ENCODE data around the gene SLC7A6. TPM values are rescaled to one million over a fixed set of nuclear protein-coding genes. Genes with fewer than 3 reads are reported as not detected.
A peak's percentile ranks its signal among the peaks of the same experiment; 100 is the strongest.

SLC7A6 gene
- polyA plus RNA-seq, 1 donor from 2014 or later = 13.8 TPM

DNA sequence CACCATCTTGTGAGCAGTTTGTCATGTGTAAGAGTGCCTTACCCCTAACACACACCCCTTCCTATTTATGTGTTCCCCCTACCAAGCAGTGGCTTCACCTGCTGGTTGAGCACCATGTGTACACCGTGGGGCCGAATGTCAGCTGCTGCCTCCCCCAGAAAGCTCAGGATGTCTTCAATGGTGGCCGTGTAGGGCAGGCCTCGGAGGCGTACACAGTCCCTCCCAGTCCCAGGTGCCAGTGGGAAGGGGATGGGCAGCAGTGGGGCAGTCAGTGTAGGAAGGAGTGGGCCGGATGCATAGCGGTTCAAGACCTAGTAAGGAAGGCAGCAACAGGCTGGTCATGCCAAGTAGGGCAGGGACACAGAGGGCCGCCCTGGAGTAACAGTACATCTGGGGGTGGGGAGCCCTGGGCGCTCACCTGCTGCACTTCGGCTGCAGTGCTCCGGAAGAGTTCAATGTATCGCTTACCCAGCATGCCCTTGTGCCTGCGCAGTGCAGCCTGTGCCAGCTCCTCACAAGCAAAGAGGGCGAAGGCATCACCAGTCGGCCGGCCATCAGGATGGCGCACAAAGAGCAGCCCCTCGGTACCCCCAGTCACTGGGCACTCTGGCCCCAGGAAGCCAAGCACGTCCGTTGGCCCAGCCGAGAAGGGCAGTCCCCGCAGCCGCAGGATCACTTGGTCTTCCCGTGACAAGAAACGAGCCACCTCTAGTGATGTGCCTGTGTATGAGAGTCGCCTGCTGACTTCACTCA, 32.8 kb upstream of the SLC7A6 start:
- Mint-ChIP-seq H3K4me1 (peaks cover 15 to 36% (median 28%) of the 10 kb centered on the region in 3 donors), H3K36me3 (no peaks in the 10 kb centered on the region), H3K27me3 (peaks cover 1% of the 10 kb centered on the region), H3K27ac (peak overlapping the region; percentile 14 to 75 (median 25)), H3K9me3 (no peaks in the 10 kb centered on the region), H3K4me3 (no peak overlapping the region)

DNA sequence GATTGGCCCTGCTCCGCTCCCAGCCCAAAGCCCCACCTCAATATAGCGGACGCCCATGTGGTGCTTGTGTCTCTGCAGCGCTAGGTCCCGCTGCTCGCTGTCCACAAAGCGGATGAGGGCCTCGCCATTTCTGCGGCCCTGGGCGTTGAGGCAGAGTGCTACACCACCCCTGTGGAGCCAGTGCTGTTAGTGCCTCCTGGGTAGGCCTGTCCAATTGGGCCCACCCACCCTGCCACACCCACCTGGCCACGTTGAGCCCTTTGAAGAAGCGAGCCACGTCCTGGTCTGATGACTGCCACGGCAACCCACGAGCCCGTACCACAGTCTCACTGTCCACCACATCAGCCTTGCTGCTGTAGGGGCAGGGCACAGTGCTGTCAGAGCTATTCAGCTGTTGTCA, 32.0 kb upstream of the SLC7A6 start:
- Mint-ChIP-seq H3K27ac (no peak overlapping the region), H3K4me3 (peak overlapping the region in 2 of 4 donors; percentile 39 to 40), H3K9me3 (no peaks in the 10 kb centered on the region), H3K27me3 (peaks cover 1% of the 10 kb centered on the region), H3K36me3 (no peaks in the 10 kb centered on the region), H3K4me1 (peaks cover 15 to 38% (median 26%) of the 10 kb centered on the region in 3 donors)

DNA sequence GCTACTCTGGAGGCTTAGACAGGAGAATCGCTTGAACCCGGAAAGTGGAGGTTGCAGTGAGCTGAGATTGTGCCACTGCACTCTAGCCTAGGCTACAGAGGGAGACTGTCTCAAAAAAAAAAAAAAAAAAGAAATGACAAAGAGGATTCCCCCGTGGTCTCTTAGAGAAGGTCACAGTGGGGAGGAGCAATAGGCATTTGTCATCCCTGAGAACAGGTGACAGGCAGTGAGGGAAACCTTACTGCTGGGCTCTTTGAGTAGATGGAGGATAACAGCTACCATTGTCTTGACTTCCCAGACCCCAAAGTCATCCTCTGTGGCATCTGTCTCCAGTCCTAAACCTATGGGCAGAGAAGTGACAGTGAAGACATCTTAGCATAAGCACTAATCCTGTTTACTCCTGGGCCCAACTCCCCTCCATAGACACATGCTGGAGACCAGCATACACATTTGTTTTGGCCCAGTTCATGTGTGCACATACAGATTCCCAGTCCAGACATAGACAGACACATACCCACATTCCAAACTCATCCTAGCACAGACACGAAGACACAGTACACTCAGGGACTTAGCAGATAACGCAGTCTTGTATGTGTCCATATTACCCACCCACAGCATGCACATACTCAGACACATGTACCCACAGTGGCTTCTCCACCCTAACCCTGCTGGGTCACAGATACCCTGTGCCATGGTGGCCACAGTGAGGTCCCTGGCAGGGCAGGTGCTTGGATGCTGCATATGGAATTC, 31.1 kb upstream of the SLC7A6 start:
- peaks cover 1% of the 10 kb centered on the region for H3K27me3 Mint-ChIP-seq
- H3K9me3 Mint-ChIP-seq = no peaks in the 10 kb centered on the region
- H3K36me3 Mint-ChIP-seq = peaks cover 2% of the 10 kb centered on the region
- H3K27ac Mint-ChIP-seq = peak overlapping the region in 2 of 3 donors; percentile 3 to 21
- peaks cover 17 to 35% (median 23%) of the 10 kb centered on the region in 3 donors for H3K4me1 Mint-ChIP-seq
- H3K4me3 Mint-ChIP-seq = peak overlapping the region in 1 of 4 donors; percentile 2

DNA sequence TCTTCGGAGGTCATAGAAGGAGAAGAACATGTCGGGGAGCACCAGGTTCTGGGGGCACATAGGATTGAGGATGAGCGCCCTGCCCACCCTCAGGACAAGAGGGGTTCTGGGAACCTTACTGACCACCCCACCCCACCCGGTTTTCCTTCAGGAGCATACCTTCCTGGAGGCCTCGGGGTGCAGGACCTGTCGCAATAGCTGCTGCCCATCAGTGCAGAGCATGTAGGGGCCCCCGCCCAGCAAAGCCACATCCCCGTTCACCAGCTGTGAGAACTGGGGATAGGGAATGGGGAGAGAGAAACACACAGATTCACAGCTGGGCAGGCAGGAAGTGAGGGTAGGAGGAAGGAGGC, 30.5 kb upstream of the SLC7A6 start:
- Mint-ChIP-seq H3K4me1 (peaks cover 19 to 34% (median 25%) of the 10 kb centered on the region in 3 donors), H3K27me3 (peaks cover 1% of the 10 kb centered on the region), H3K9me3 (no peaks in the 10 kb centered on the region), H3K27ac (peak overlapping the region in 2 of 3 donors; percentile 3 to 59), H3K4me3 (peak overlapping the region in 1 of 4 donors; percentile 2), H3K36me3 (peaks cover 2% of the 10 kb centered on the region)

GRCh38 chr16:68234188-68235107, 29.9 kb upstream of the SLC7A6 start:
- H3K4me3 Mint-ChIP-seq = peak overlapping the region; percentile 23 to 91 (median 74)
- H3K27ac Mint-ChIP-seq = peak overlapping the region in 2 of 3 donors; percentile 80 to 84
- peaks cover 1% of the 10 kb centered on the region for H3K27me3 Mint-ChIP-seq
- peaks cover 2% of the 10 kb centered on the region for H3K36me3 Mint-ChIP-seq
- peaks cover 20 to 29% (median 22%) of the 10 kb centered on the region in 3 donors for H3K4me1 Mint-ChIP-seq
- no peaks in the 10 kb centered on the region for H3K9me3 Mint-ChIP-seq

DNA sequence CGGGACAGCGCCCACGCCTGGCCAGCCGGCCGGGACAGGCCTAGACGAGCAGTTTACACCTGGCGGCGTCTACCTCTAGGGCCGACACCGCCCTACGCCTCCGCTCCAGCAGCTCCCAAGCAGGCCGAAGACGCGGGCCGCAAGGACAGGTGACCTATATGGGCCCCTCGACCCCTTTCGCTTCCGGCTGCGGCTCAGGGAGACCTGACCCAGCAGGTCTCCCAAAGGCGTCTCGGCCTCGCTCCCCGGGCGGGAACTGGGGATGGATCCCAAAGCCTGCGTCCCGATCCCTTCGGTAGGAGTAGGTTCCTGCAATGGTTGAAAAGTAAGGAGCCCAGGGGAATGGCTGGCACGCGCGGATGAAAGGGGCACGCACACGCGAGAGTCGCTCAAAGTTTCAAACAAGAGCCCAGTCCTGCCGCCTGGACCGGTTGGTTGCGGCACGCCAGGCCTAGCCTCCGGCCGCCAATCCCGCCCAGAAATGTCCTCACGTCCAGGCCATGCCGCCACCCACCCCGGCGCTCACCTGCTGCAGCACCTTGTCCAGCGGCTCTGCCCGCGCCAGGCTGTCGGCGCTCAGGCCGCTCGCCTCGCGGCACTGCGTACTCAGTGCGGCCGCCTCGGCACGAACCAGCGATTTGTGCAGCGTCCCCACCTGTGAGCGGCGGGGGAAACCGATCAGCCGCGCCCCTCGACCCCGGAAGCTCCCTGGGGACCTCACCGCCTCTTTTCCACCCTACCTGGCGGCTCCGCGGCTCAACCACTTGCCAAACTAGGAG, 29.0 kb upstream of the SLC7A6 start:
- H3K9me3 Mint-ChIP-seq = no peaks in the 10 kb centered on the region
- peaks cover 20 to 27% (median 23%) of the 10 kb centered on the region in 3 donors for H3K4me1 Mint-ChIP-seq
- peaks cover 2% of the 10 kb centered on the region for H3K36me3 Mint-ChIP-seq
- peak overlapping the region in 1 of 3 donors; percentile 84 for H3K27ac Mint-ChIP-seq
- peak overlapping the region; percentile 8 to 89 (median 74) for H3K4me3 Mint-ChIP-seq
- H3K27me3 Mint-ChIP-seq = peaks cover 1% of the 10 kb centered on the region

GRCh38 chr16:68235887-68236136, 28.5 kb upstream of the SLC7A6 start, which contains the start of gene ESRP2:
Gene ESRP2 (minus strand): TSS chr16:68236127. CDS start chr16:68236045, 82 bp downstream.
- Mint-ChIP-seq H3K4me3 (peak within 1 kb of the TSS; percentile 88 to 98 (median 94)), H3K9me3 (no peaks in the 10 kb centered on the region), H3K27me3 (peaks cover 1% of the 10 kb centered on the region), H3K4me1 (peaks cover 20 to 27% (median 23%) of the 10 kb centered on the region in 3 donors), H3K27ac (peak within 1 kb of the TSS; percentile 50 to 87 (median 84)), H3K36me3 (peaks cover 2% of the 10 kb centered on the region)

GRCh38 chr16:68236137-68236825, 28.0 kb upstream of the SLC7A6 start:
- Mint-ChIP-seq H3K9me3 (no peaks in the 10 kb centered on the region), H3K27me3 (peaks cover 1% of the 10 kb centered on the region), H3K4me1 (peaks cover 20 to 27% (median 23%) of the 10 kb centered on the region in 3 donors)

DNA sequence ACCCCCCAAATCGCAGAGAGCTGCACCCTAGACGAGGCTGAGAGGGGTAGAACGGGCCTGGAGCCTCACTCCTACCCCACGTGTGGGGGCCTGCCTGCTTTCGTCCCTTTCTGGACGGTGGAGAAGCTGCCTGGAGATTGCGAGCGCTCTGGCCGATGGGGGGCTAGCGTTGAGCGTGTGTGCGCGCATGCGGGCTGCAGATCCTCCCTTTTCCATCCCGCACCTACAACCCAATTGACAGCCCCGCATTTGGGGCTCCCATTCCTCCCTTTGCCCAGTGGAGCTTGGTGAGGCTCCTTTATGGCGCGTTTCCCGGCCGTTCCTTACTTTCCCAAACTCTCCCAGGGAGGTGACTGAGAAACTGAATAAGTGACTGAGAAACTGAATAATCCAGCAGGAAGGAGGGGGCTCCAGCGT, 27.5 kb upstream of the SLC7A6 start:
- peaks cover 20 to 27% (median 23%) of the 10 kb centered on the region in 3 donors for H3K4me1 Mint-ChIP-seq
- H3K4me3 Mint-ChIP-seq = peak overlapping the region; percentile 88 to 98 (median 94)
- peaks cover 2% of the 10 kb centered on the region for H3K36me3 Mint-ChIP-seq
- H3K27ac Mint-ChIP-seq = peak overlapping the region; percentile 30 to 87 (median 50)
- peaks cover 1% of the 10 kb centered on the region for H3K27me3 Mint-ChIP-seq
- H3K9me3 Mint-ChIP-seq = no peaks in the 10 kb centered on the region

More at GRCh38 chr16:68236137-68236825, 28.0 kb upstream of the SLC7A6 start:
- Mint-ChIP-seq H3K4me3 (peak overlapping the region; percentile 88 to 98 (median 94)), H3K27ac (peak overlapping the region; percentile 30 to 87 (median 50)), H3K36me3 (peaks cover 2% of the 10 kb centered on the region)

- H3K27ac Mint-ChIP-seq = peak overlapping the region in 2 of 3 donors; percentile 30 to 87
- no peaks in the 10 kb centered on the region for H3K9me3 Mint-ChIP-seq
- peak overlapping the region; percentile 88 to 98 (median 94) for H3K4me3 Mint-ChIP-seq
- peaks cover 1% of the 10 kb centered on the region for H3K27me3 Mint-ChIP-seq
- peaks cover 20 to 27% (median 23%) of the 10 kb centered on the region in 3 donors for H3K4me1 Mint-ChIP-seq
- peaks cover 2% of the 10 kb centered on the region for H3K36me3 Mint-ChIP-seq
Observed at GRCh38 chr16:68237243-68238028, 26.9 kb upstream of the SLC7A6 start.

DNA sequence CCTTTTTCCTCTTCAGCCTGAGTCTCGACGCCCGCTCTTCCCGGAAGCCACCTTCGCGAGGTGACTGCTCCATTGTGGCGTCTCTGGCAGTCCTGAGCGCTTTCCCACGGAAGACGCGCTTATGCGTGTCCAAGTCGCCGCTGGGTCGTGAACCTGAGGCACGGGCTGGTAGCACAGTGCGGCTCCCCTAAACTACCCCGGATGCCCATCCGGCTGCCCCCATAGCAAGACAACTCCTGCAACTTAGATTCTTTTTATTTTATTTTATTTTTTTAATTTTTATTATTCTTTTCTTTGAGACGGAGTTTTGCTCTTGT, 26.3 kb upstream of the SLC7A6 start:
- peaks cover 1% of the 10 kb centered on the region for H3K27me3 Mint-ChIP-seq
- H3K4me3 Mint-ChIP-seq = peak overlapping the region; percentile 88 to 98 (median 94)
- H3K36me3 Mint-ChIP-seq = peaks cover 2% of the 10 kb centered on the region
- H3K9me3 Mint-ChIP-seq = no peaks in the 10 kb centered on the region
- peak overlapping the region in 1 of 3 donors; percentile 30 for H3K27ac Mint-ChIP-seq
- H3K4me1 Mint-ChIP-seq = peaks cover 20 to 27% (median 23%) of the 10 kb centered on the region in 3 donors

GRCh38 chr16:68242085-68242484, 22.2 kb upstream of the SLC7A6 start:
- Mint-ChIP-seq H3K9me3 (no peaks in the 10 kb centered on the region), H3K36me3 (peaks cover 2% of the 10 kb centered on the region), H3K4me3 (peak overlapping the region in 2 of 4 donors; percentile 22 to 80), H3K27me3 (no peaks in the 10 kb centered on the region), H3K4me1 (peaks cover 8 to 27% (median 19%) of the 10 kb centered on the region in 3 donors), H3K27ac (no peak overlapping the region)
